Neural cell (in vitro differentiated cells): ENCODE measurements around the gene ERLIN1. TPM values are rescaled to one million over a fixed set of nuclear protein-coding genes. Genes with fewer than 3 reads are reported as not detected.

Source experiments
- H2AFZ ChIP-seq: fragments of 200-600, 300-800 bp; sonication (generic), shearing (Covaris generic); 2 replicates; pipeline ENCODE4 v1.6.0; 2014; ENCODE audit warnings: low read depth, mild to moderate bottlenecking, antibody characterized with exemption, low read length, moderate library complexity
- H3F3A ChIP-seq: fragments of 200-600 bp; shearing (Covaris generic); 2 replicates; pipeline ENCODE4 v1.6.1; 2016; ENCODE audit warnings: mild to moderate bottlenecking, moderate library complexity, mixed read lengths, antibody characterized with exemption, low read length; ENCODE audit not compliant: insufficient read depth, poor library complexity, severe bottlenecking
- H3K27ac ChIP-seq: fragments of 200-600, 300-800 bp; sonication (generic), shearing (Covaris generic); 2 replicates; pipeline ENCODE4 v1.5.1; 2014; ENCODE audit warnings: mild to moderate bottlenecking, low read length, moderate library complexity
- H3K27me3 ChIP-seq: fragments of 300-800, 200-600 bp; sonication (generic), shearing (Covaris generic); 2 replicates; pipeline ENCODE4 v1.6.0; 2014; ENCODE audit warnings: mild to moderate bottlenecking, low read depth, low read length, moderate library complexity; ENCODE audit not compliant: insufficient read depth
- H3K36me3 ChIP-seq: fragments of 300-800, 200-600 bp; sonication (generic), shearing (Covaris generic); 2 replicates; pipeline ENCODE4 v1.5.1; 2014; ENCODE audit warnings: mild to moderate bottlenecking, antibody characterized with exemption, low read length, moderate library complexity; ENCODE audit not compliant: insufficient read depth
- H3K4me2 ChIP-seq: fragments of 300-800, 200-600 bp; sonication (generic), shearing (Covaris generic); 2 replicates; pipeline ENCODE4 v1.6.0; 2014; ENCODE audit warnings: mild to moderate bottlenecking, low read length
- H3K4me3 ChIP-seq: fragments of 300-800, 200-600 bp; sonication (generic), shearing (Covaris generic); 2 replicates; pipeline ENCODE4 v1.5.1; 2014; ENCODE audit warnings: mild to moderate bottlenecking, low read length, moderate library complexity
- H3K79me2 ChIP-seq: fragments of 200-600 bp; shearing (Covaris generic); replicated peaks from 2 replicates; pipeline ENCODE4 v1.6.0; 2014; ENCODE audit warnings: mild to moderate bottlenecking, low read length, moderate library complexity; ENCODE audit not compliant: insufficient read depth
- H3K9ac ChIP-seq: fragments of 300-800, 200-600 bp; sonication (generic), shearing (Covaris generic); 2 replicates; pipeline ENCODE4 v1.6.1; 2016; ENCODE audit warnings: mild to moderate bottlenecking, low read length, mixed read lengths
- H3K9me2 ChIP-seq: fragments of 200-600 bp; shearing (Covaris generic); 2 replicates; pipeline ENCODE4 v1.6.1; 2016; ENCODE audit warnings: mild to moderate bottlenecking, low read length, mixed read lengths; ENCODE audit not compliant: insufficient read depth
- H3K9me3 ChIP-seq: fragments of 200-600, 300-800 bp; sonication (generic), shearing (Covaris generic); 2 replicates; pipeline ENCODE4 v1.6.1; 2016; ENCODE audit warnings: mild to moderate bottlenecking, mixed run types, low read length, moderate library complexity, mixed read lengths
- H4K20me1 ChIP-seq: fragments of 200-600 bp; shearing (Covaris generic); 2 replicates; pipeline ENCODE4 v1.6.1; 2016; ENCODE audit warnings: mild to moderate bottlenecking, mixed run types; ENCODE audit not compliant: insufficient read depth
- EP300 ChIP-seq: fragments of 450-650 bp; conservative IDR thresholded peaks from 2 replicates; pipeline ENCODE4 v1.6.1; 2014; ENCODE audit warnings: antibody characterized with exemption, mild to moderate bottlenecking, moderate library complexity; ENCODE audit not compliant: poor library complexity, severe bottlenecking
- EZH2 ChIP-seq: fragments of 200-600, 300-800 bp; shearing (Covaris generic), sonication (generic); IDR thresholded peaks from 2 replicates; pipeline ENCODE4 v1.6.1; 2014; ENCODE audit warnings: antibody characterized with exemption, low read length, borderline replicate concordance, mild to moderate bottlenecking; ENCODE audit not compliant: insufficient read depth, poor library complexity, severe bottlenecking
- MXI1 ChIP-seq: fragments of 450-650 bp; conservative IDR thresholded peaks from 2 replicates; pipeline ENCODE4 v1.6.1; 2014; ENCODE audit warnings: antibody characterized with exemption, mild to moderate bottlenecking; ENCODE audit not compliant: poor library complexity, severe bottlenecking
- POLR2AphosphoS5 ChIP-seq: IDR thresholded peaks from 2 replicates; pipeline ENCODE4 v1.6.1; 2012
- RAD21 ChIP-seq: fragments of 450-650 bp; conservative IDR thresholded peaks from 2 replicates; pipeline ENCODE4 v1.6.1; 2014; ENCODE audit warnings: antibody characterized with exemption, mild to moderate bottlenecking, moderate library complexity
- SMC3 ChIP-seq: fragments of 450-650 bp; conservative IDR thresholded peaks from 2 replicates; pipeline ENCODE4 v1.6.1; 2014; ENCODE audit warnings: antibody characterized with exemption, mild to moderate bottlenecking, moderate library complexity; ENCODE audit not compliant: poor library complexity
- TAF1 ChIP-seq: IDR thresholded peaks from 2 replicates; pipeline ENCODE4 v1.6.1; 2012; ENCODE audit warnings: low read depth
- polyA plus RNA-seq: library from polyadenylated mRNA; depleted of rRNA; stranded (reverse); fragments of >200 nt; gene quantifications from 2 replicates; pipeline ENCODE4 v1.2.3, GENCODE V29; 2014
- TF ChIP-seq, protein P1 (sequence below): IDR thresholded peaks from 2 replicates; pipeline ENCODE4 v1.6.1; 2012; ENCODE audit warnings: borderline replicate concordance
- TF ChIP-seq, protein P2 (sequence below): fragments of 450-650 bp; IDR thresholded peaks from 2 replicates; pipeline ENCODE4 v1.5.1; 2014; ENCODE audit warnings: antibody characterized with exemption, mild to moderate bottlenecking, moderate library complexity; ENCODE audit not compliant: poor library complexity, severe bottlenecking

ERLIN1 gene
- polyA plus RNA-seq, 1 donor from 2014 or later, result 6.5 TPM

DNA sequence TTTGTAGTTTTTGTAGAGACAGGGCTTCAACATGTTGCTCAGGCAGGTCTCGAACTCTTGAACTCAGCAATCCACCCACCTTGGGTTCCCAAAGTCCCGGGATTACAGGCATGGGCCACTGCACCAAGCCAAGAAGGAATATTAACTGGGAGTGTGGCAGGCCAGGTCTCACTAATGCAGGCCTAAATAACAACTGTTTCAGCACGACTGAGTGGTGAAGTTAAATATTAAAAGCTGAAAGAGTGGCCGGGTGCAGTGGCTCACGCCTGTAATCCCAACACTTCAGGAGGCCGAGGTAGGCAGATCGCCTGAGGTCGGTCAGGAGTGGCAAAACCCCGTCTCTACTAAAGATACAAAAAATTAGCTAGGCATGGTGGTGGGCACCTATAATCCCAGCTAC lies 22.4 kb upstream of the ERLIN1 start:
- H3K9me2 ChIP-seq, result no peaks in the 10 kb centered on the region
- TF ChIP-seq TAF1 (no peak), MXI1 (no peak), SMC3 (no peak), EP300 (no peak), POLR2AphosphoS5 (no peak), EZH2 (no peak), RAD21 (no peak)
- TF ChIP-seq, protein P1, sequence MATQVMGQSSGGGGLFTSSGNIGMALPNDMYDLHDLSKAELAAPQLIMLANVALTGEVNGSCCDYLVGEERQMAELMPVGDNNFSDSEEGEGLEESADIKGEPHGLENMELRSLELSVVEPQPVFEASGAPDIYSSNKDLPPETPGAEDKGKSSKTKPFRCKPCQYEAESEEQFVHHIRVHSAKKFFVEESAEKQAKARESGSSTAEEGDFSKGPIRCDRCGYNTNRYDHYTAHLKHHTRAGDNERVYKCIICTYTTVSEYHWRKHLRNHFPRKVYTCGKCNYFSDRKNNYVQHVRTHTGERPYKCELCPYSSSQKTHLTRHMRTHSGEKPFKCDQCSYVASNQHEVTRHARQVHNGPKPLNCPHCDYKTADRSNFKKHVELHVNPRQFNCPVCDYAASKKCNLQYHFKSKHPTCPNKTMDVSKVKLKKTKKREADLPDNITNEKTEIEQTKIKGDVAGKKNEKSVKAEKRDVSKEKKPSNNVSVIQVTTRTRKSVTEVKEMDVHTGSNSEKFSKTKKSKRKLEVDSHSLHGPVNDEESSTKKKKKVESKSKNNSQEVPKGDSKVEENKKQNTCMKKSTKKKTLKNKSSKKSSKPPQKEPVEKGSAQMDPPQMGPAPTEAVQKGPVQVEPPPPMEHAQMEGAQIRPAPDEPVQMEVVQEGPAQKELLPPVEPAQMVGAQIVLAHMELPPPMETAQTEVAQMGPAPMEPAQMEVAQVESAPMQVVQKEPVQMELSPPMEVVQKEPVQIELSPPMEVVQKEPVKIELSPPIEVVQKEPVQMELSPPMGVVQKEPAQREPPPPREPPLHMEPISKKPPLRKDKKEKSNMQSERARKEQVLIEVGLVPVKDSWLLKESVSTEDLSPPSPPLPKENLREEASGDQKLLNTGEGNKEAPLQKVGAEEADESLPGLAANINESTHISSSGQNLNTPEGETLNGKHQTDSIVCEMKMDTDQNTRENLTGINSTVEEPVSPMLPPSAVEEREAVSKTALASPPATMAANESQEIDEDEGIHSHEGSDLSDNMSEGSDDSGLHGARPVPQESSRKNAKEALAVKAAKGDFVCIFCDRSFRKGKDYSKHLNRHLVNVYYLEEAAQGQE, result no peak
- TF ChIP-seq, protein P2, sequence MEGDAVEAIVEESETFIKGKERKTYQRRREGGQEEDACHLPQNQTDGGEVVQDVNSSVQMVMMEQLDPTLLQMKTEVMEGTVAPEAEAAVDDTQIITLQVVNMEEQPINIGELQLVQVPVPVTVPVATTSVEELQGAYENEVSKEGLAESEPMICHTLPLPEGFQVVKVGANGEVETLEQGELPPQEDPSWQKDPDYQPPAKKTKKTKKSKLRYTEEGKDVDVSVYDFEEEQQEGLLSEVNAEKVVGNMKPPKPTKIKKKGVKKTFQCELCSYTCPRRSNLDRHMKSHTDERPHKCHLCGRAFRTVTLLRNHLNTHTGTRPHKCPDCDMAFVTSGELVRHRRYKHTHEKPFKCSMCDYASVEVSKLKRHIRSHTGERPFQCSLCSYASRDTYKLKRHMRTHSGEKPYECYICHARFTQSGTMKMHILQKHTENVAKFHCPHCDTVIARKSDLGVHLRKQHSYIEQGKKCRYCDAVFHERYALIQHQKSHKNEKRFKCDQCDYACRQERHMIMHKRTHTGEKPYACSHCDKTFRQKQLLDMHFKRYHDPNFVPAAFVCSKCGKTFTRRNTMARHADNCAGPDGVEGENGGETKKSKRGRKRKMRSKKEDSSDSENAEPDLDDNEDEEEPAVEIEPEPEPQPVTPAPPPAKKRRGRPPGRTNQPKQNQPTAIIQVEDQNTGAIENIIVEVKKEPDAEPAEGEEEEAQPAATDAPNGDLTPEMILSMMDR, result no peak
- no peak overlapping the region for H3K4me3 ChIP-seq
- H3F3A ChIP-seq, result no peaks in the 10 kb centered on the region
- no peak overlapping the region for H2AFZ ChIP-seq
- no peaks in the 10 kb centered on the region for H3K27me3 ChIP-seq
- H4K20me1 ChIP-seq, result no peaks in the 10 kb centered on the region
- H3K9me3 ChIP-seq, result no peaks in the 10 kb centered on the region
- no peak overlapping the region for H3K4me2 ChIP-seq
- H3K79me2 ChIP-seq, result no peaks in the 10 kb centered on the region
- no peak overlapping the region for H3K27ac ChIP-seq
- H3K9ac ChIP-seq, result no peak overlapping the region
- peaks cover 9% of the 10 kb centered on the region for H3K36me3 ChIP-seq

DNA sequence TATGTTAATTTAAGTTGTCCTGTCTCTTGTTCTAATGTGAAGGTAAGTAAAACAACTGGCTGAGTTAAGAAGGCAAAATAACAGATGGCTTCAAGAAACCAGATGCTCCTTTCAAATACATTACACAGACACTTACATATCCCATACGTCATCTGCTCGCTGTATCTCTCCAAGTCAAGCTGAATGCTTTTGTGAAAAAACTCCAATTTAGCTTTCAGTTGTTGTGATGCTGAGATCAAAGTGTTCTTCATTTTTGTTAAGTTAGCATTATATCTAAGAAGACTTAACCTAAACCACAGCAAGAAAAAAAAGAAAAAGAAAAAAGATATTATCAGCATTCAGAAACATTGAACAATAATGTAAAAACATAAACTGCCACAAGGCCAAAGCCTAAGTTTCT lies 18.5 kb upstream of the ERLIN1 start:
- H3K27ac ChIP-seq, result no peak overlapping the region
- H3K79me2 ChIP-seq, result no peaks in the 10 kb centered on the region
- no peaks in the 10 kb centered on the region for H3F3A ChIP-seq
- no peaks in the 10 kb centered on the region for H3K9me2 ChIP-seq
- no peak overlapping the region for H3K4me3 ChIP-seq
- TF ChIP-seq MXI1 (no peak), TAF1 (no peak), POLR2AphosphoS5 (no peak), RAD21 (no peak)
- TF ChIP-seq, protein P2, result no peak
- no peaks in the 10 kb centered on the region for H3K9me3 ChIP-seq
- H3K27me3 ChIP-seq, result no peaks in the 10 kb centered on the region
- no peak overlapping the region for H2AFZ ChIP-seq
- no peak overlapping the region for H3K4me2 ChIP-seq
- no peak overlapping the region for H3K9ac ChIP-seq
- H3K36me3 ChIP-seq, result peaks cover 8% of the 10 kb centered on the region
- no peaks in the 10 kb centered on the region for H4K20me1 ChIP-seq
